H9 (cell line): Measurements from ENCODE around the gene PTPN7. TPM values are rescaled to one million over a fixed set of nuclear protein-coding genes. Genes with fewer than 3 reads are reported as not detected.

ENCODE experiments used
- DNase-seq: peaks from one replicate; pipeline ENCODE4 v3.0.0-alpha.2; 2017
- H2AFZ ChIP-seq: one replicate; pipeline ENCODE4 v1.6.1; 2013; ENCODE audit warnings: mild to moderate bottlenecking, low read length, control low read depth, moderate library complexity
- H2AK5ac ChIP-seq: 2 replicates; pipeline ENCODE4 v1.6.1; 2013; ENCODE audit warnings: low read length, control low read depth, mixed read lengths; ENCODE audit not compliant: insufficient read length
- H2BK120ac ChIP-seq: one replicate; pipeline ENCODE4 v1.6.1; 2013; ENCODE audit warnings: low read depth, mild to moderate bottlenecking, low read length, control low read depth, inconsistent platforms; ENCODE audit not compliant: poor library complexity, severe bottlenecking
- H2BK12ac ChIP-seq: 2 replicates; pipeline ENCODE4 v1.6.1; 2013; ENCODE audit warnings: low read length, control low read depth, mixed read lengths, low read depth; ENCODE audit not compliant: insufficient read length
- H2BK15ac ChIP-seq: 2 replicates; pipeline ENCODE4 v1.6.1; 2013; ENCODE audit warnings: low read depth, low read length, control low read depth
- H2BK20ac ChIP-seq: one replicate; pipeline ENCODE4 v1.6.1; 2013; ENCODE audit warnings: low read depth, mild to moderate bottlenecking, low read length, control low read depth, inconsistent platforms; ENCODE audit not compliant: poor library complexity, severe bottlenecking
- H2BK5ac ChIP-seq: 2 replicates; pipeline ENCODE4 v1.6.1; 2013; ENCODE audit warnings: low read length, control low read depth, mixed read lengths; ENCODE audit not compliant: insufficient read length
- H3K14ac ChIP-seq: 2 replicates; pipeline ENCODE4 v1.6.1; 2013; ENCODE audit warnings: low read length, control low read depth; ENCODE audit not compliant: insufficient read depth
- H3K18ac ChIP-seq: 2 replicates; pipeline ENCODE4 v1.6.1; 2013; ENCODE audit warnings: low read depth, mild to moderate bottlenecking, mixed read lengths, low read length, control low read depth; ENCODE audit not compliant: insufficient read length
- H3K23ac ChIP-seq: 2 replicates; pipeline ENCODE4 v1.6.1; 2013; ENCODE audit warnings: low read length, control low read depth, mixed read lengths, low read depth; ENCODE audit not compliant: insufficient read length
- H3K23me2 ChIP-seq: 2 replicates; pipeline ENCODE4 v1.6.1; 2013; ENCODE audit warnings: low read depth, mild to moderate bottlenecking, mixed read lengths, low read length, control low read depth; ENCODE audit not compliant: insufficient read length, poor library complexity, severe bottlenecking
- H3K27ac ChIP-seq: 2 replicates; pipeline ENCODE4 v1.5.1; 2013; ENCODE audit warnings: low read length, control low read depth, mixed read lengths, low read depth; ENCODE audit not compliant: insufficient read length
- H3K27me3 ChIP-seq: 2 replicates; pipeline ENCODE4 v1.6.1; 2013; ENCODE audit warnings: low read length, control low read depth, inconsistent platforms; ENCODE audit not compliant: insufficient read depth
- H3K4ac ChIP-seq: 2 replicates; pipeline ENCODE4 v1.6.1; 2013; ENCODE audit warnings: low read depth, mild to moderate bottlenecking, control low read depth, inconsistent platforms, low read length, moderate library complexity
- H3K4me1 ChIP-seq: 2 replicates; pipeline ENCODE4 v1.6.1; 2013; ENCODE audit warnings: low read length, control low read depth, inconsistent platforms; ENCODE audit not compliant: insufficient read depth
- H3K4me2 ChIP-seq: 2 replicates; pipeline ENCODE4 v1.6.1; 2013; ENCODE audit warnings: low read length, control low read depth, mixed read lengths; ENCODE audit not compliant: insufficient read length, insufficient read depth
- H3K56ac ChIP-seq: 2 replicates; pipeline ENCODE4 v1.6.1; 2013; ENCODE audit warnings: low read depth, mild to moderate bottlenecking, mixed read lengths, low read length, control low read depth; ENCODE audit not compliant: insufficient read length
- H3K79me1 ChIP-seq: 2 replicates; pipeline ENCODE4 v1.6.1; 2013; ENCODE audit warnings: low read depth, mild to moderate bottlenecking, moderate library complexity, low read length, control low read depth, inconsistent platforms; ENCODE audit not compliant: insufficient read depth, poor library complexity, severe bottlenecking
- H3K79me2 ChIP-seq: 2 replicates; pipeline ENCODE4 v1.6.1; 2013; ENCODE audit warnings: low read length, control low read depth, inconsistent platforms; ENCODE audit not compliant: insufficient read depth
- H3K9ac ChIP-seq: 2 replicates; pipeline ENCODE4 v1.6.1; 2013; ENCODE audit warnings: low read length, control low read depth, mixed read lengths; ENCODE audit not compliant: insufficient read length; ENCODE audit errors: extremely low read depth
- H3K9me3 ChIP-seq: one replicate; pipeline ENCODE4 v1.6.1; 2013; ENCODE audit warnings: low read depth, low read length, inconsistent platforms; ENCODE audit not compliant: control insufficient read depth
- H3T11ph ChIP-seq: one replicate; pipeline ENCODE4 v1.6.1; 2013; ENCODE audit warnings: mild to moderate bottlenecking, low read length, control low read depth, inconsistent platforms
- H4K20me1 ChIP-seq: one replicate; pipeline ENCODE4 v1.6.1; 2013; ENCODE audit not compliant: control insufficient read depth, insufficient read length, insufficient read depth
- H4K5ac ChIP-seq: 2 replicates; pipeline ENCODE4 v1.6.1; 2013; ENCODE audit warnings: low read depth, mild to moderate bottlenecking, mixed read lengths, low read length, control low read depth; ENCODE audit not compliant: insufficient read length
- H4K8ac ChIP-seq: replicated peaks from 2 replicates; pipeline ENCODE4 v1.6.1; 2013; ENCODE audit warnings: low read length, control low read depth, mixed read lengths, low read depth; ENCODE audit not compliant: insufficient read length
- H4K91ac ChIP-seq: 2 replicates; pipeline ENCODE4 v1.6.1; 2013; ENCODE audit warnings: low read depth, mild to moderate bottlenecking, moderate library complexity, mixed read lengths, low read length, control low read depth; ENCODE audit not compliant: insufficient read length
- H3K27ac Mint-ChIP-seq, 3 experiments: 2 replicates in 2 of 3; 3 replicates in 1 of 3; pipeline ENCODE4 v1.8.0; 2020 to 2021; ENCODE audit warnings: mixed read lengths in 3 of 3, mild to moderate bottlenecking in 1 of 3, moderate library complexity in 1 of 3
- H3K27me3 Mint-ChIP-seq: 2 replicates; pipeline ENCODE4 v1.8.0; 2021; ENCODE audit warnings: low read depth, mild to moderate bottlenecking, moderate library complexity, mixed read lengths
- H3K36me3 Mint-ChIP-seq, 3 experiments: 2 replicates in 2 of 3; 3 replicates in 1 of 3; pipeline ENCODE4 v1.8.0; 2020 to 2021; ENCODE audit warnings: low read depth in 3 of 3, mixed read lengths in 3 of 3; ENCODE audit not compliant: insufficient read depth in 1 of 3
- H3K4me1 Mint-ChIP-seq, 2 experiments: 2 replicates each; pipeline ENCODE4 v1.8.0; 2020; ENCODE audit warnings: mixed read lengths in 2 of 2
- H3K4me3 Mint-ChIP-seq, 2 experiments: 2 replicates in 1 of 2; 3 replicates in 1 of 2; pipeline ENCODE4 v1.8.0; 2020 to 2021; ENCODE audit warnings: mild to moderate bottlenecking in 2 of 2, mixed read lengths in 2 of 2, moderate library complexity in 1 of 2
- H3K9me3 Mint-ChIP-seq, 2 experiments: 2 replicates in 1 of 2; 3 replicates in 1 of 2; pipeline ENCODE4 v1.8.0; 2020; ENCODE audit warnings: mild to moderate bottlenecking in 2 of 2, mixed read lengths in 2 of 2, moderate library complexity in 1 of 2
- CTCF ChIP-seq: fragments of 200-600 bp; sonication (generic); conservative IDR thresholded peaks from 3 replicates; pipeline ENCODE4 v1.8.0; 2021; ENCODE audit warnings: antibody characterized with exemption, mild to moderate bottlenecking
- WGBS: extraction: QIAGEN DNeasy Blood & Tissue Kit; methylation state at CpG from one replicate; pipeline ENCODE4 v1.1.7; 2013; ENCODE audit warnings: missing lambda C conversion rate, low lambda C conversion rate, mixed read lengths; ENCODE audit not compliant: insufficient read length; ENCODE audit errors: extremely low coverage; 5-methylcytosine and 5-hydroxymethylcytosine counted together
- total RNA-seq: library from RNA; stranded (reverse); gene quantifications from 2 replicates; pipeline ENCODE4 v1.2.1, GENCODE V29; 2021

Gene PTPN7
- total RNA-seq, 1 experiment from 2014 or later: 0.72 TPM

GRCh38 chr1:202105571-202106339 lies 54.6 kb downstream of the PTPN7 start:
- Histone ChIP-seq H3K23me2 (no peaks in the 10 kb centered on the region), H2BK5ac (no peak overlapping the region), H3K4ac (no peak overlapping the region), H4K20me1 (no peaks in the 10 kb centered on the region), H2AFZ (no peak overlapping the region), H3K23ac (no peak overlapping the region), H3K14ac (peak overlapping the region; percentile 1; the same call in 1 of the 2 replicates), H4K5ac (no peak overlapping the region), H2BK20ac (no peak overlapping the region), H3K56ac (no peak overlapping the region), H3K4me1 (peaks cover 2% of the 10 kb centered on the region; the same call in 1 of the 2 replicates), H3K4me2 (peak overlapping the region; percentile 4), H3K79me2 (no peaks in the 10 kb centered on the region), H4K91ac (no peak overlapping the region), H3K18ac (peak overlapping the region; percentile 70), H3K9ac (no peak overlapping the region), H2BK120ac (no peak overlapping the region), H3K27me3 (no peaks in the 10 kb centered on the region), H2BK15ac (no peak overlapping the region), H4K8ac (no peak overlapping the region), H2AK5ac (no peak overlapping the region), H3K9me3 (no peaks in the 10 kb centered on the region), H3T11ph (no peak overlapping the region), H3K27ac (no peak overlapping the region), H2BK12ac (no peak overlapping the region), H3K79me1 (no peaks in the 10 kb centered on the region)
- peaks cover 49 to 61% of the 10 kb centered on the region in 2 experiments for H3K4me1 Mint-ChIP-seq
- H3K27me3 Mint-ChIP-seq: peaks cover 2% of the 10 kb centered on the region; the same call in 1 of the 2 replicates
- no CpG with 5 or more reads among the region's 10 CpGs for WGBS
- no peak for TF ChIP-seq CTCF
- DNase-seq: peak; percentile 93
- peak overlapping the region in 2 of 3 experiments; percentile 95 to 96; a peak in 6 of 7 replicates for H3K27ac Mint-ChIP-seq
- no peaks in the 10 kb centered on the region; a peak in 1 of 5 replicates for H3K9me3 Mint-ChIP-seq
- H3K4me3 Mint-ChIP-seq: peak overlapping the region; percentile 17 to 62; a peak in 3 of 5 replicates
- no peaks in the 10 kb centered on the region for H3K36me3 Mint-ChIP-seq
